GM23338 (cell line): ENCODE results near the gene TCF7L2. TPM values are rescaled to one million over a fixed set of nuclear protein-coding genes. Genes with fewer than 3 reads are reported as not detected.

Experiments used
- ATAC-seq: fragments of 200-7000 bp; cut with Tn5 transposase; 3 replicates; pipeline ENCODE4 v1.9.1; 2020
- DNase-seq: peaks from one replicate; pipeline ENCODE4 v3.0.0-alpha.2; 2015; ENCODE audit warnings: low spot score
- H2AFZ ChIP-seq: fragments of 200-600 bp; sonication (generic); 2 replicates; pipeline ENCODE4 v1.8.0; 2016; ENCODE audit warnings: antibody characterized with exemption, mild to moderate bottlenecking, moderate library complexity
- H3F3A ChIP-seq: fragments of 200-600 bp; sonication (generic); replicated peaks from 2 replicates; pipeline ENCODE4 v1.8.0; 2017; ENCODE audit warnings: antibody characterized with exemption, mixed run types, low read depth
- H3K27ac ChIP-seq: fragments of 200-600 bp; sonication (generic); 2 replicates; pipeline ENCODE4 v1.6.1; 2016; ENCODE audit warnings: low read depth
- H3K27me3 ChIP-seq: fragments of 200-600 bp; sonication (generic); 2 replicates; pipeline ENCODE4 v1.8.0; 2016; ENCODE audit warnings: mild to moderate bottlenecking, mixed run types, moderate library complexity; ENCODE audit not compliant: insufficient read depth
- H3K36me3 ChIP-seq: fragments of 200-600 bp; sonication (generic); 2 replicates; pipeline ENCODE4 v1.8.0; 2016; ENCODE audit warnings: mild to moderate bottlenecking; ENCODE audit not compliant: insufficient read depth
- H3K4me1 ChIP-seq: fragments of 200-600 bp; sonication (generic); 2 replicates; pipeline ENCODE4 v1.8.0; 2016; ENCODE audit warnings: mild to moderate bottlenecking, moderate library complexity; ENCODE audit not compliant: insufficient read depth
- H3K4me2 ChIP-seq: fragments of 200-600 bp; sonication (generic); 2 replicates; pipeline ENCODE4 v1.7.1; 2017; ENCODE audit warnings: mixed run types
- H3K4me3 ChIP-seq: fragments of 200-600 bp; sonication (generic); 2 replicates; pipeline ENCODE4 v1.6.1; 2016; ENCODE audit warnings: mixed run types
- H3K79me2 ChIP-seq: fragments of 200-600 bp; sonication (generic); replicated peaks from 2 replicates; pipeline ENCODE4 v1.8.0; 2017; ENCODE audit warnings: mild to moderate bottlenecking; ENCODE audit not compliant: insufficient read depth
- H3K9me2 ChIP-seq: fragments of 200-600 bp; sonication (generic); 2 replicates; pipeline ENCODE4 v1.8.0; 2017; ENCODE audit not compliant: insufficient read depth
- H4K20me1 ChIP-seq: fragments of 200-600 bp; sonication (generic); replicated peaks from 2 replicates; pipeline ENCODE4 v1.8.0; 2017; ENCODE audit warnings: mild to moderate bottlenecking; ENCODE audit not compliant: insufficient read depth
- H3K27ac Mint-ChIP-seq: 2 replicates; pipeline ENCODE4 v1.8.0; 2020; ENCODE audit warnings: inconsistent platforms, mild to moderate bottlenecking, moderate library complexity, mixed read lengths
- H3K27me3 Mint-ChIP-seq: 3 replicates; pipeline ENCODE4 v1.8.0; 2022; ENCODE audit warnings: low read depth, mild to moderate bottlenecking, moderate library complexity, mixed read lengths, inconsistent platforms; ENCODE audit not compliant: insufficient read depth, poor library complexity
- H3K36me3 Mint-ChIP-seq: 3 replicates; pipeline ENCODE4 v1.8.0; 2021; ENCODE audit warnings: low read depth, mild to moderate bottlenecking, inconsistent platforms, moderate library complexity, mixed read lengths
- H3K4me1 Mint-ChIP-seq: 3 replicates; pipeline ENCODE4 v1.8.0; 2020; ENCODE audit warnings: mild to moderate bottlenecking, inconsistent platforms, mixed read lengths
- H3K4me3 Mint-ChIP-seq: 3 replicates; pipeline ENCODE4 v1.8.0; 2021; ENCODE audit warnings: moderate library complexity, mild to moderate bottlenecking, inconsistent platforms, mixed read lengths
- H3K9me3 Mint-ChIP-seq: 3 replicates; pipeline ENCODE4 v1.8.0; 2020; ENCODE audit warnings: moderate library complexity, mild to moderate bottlenecking, inconsistent platforms, mixed read lengths
- CREB1 ChIP-seq: fragments of 250-450 bp; sonication (Bioruptor Pico); IDR thresholded peaks from 2 replicates; pipeline ENCODE4 v1.5.0; 2020; ENCODE audit warnings: low read depth, mild to moderate bottlenecking, moderate library complexity
- CTCF ChIP-seq, 2 experiments: fragments of 200-600 bp in 1 of 2; sonication (generic) in 1 of 2; conservative IDR thresholded peaks; 2 replicates each; pipeline versions ENCODE4 v1.5.1 to v1.6.1; 2016 to 2017; ENCODE audit warnings: antibody characterized with exemption in 2 of 2, low read depth in 2 of 2, mild to moderate bottlenecking in 2 of 2, moderate library complexity in 1 of 2
- ETS1 ChIP-seq: IDR thresholded peaks from 2 replicates; pipeline ENCODE4 v1.6.1; 2016; ENCODE audit warnings: antibody characterized with exemption
- EZH2 ChIP-seq: fragments of 200-600 bp; sonication (generic); IDR thresholded peaks from one replicate; pipeline ENCODE4 v1.8.0; 2017; ENCODE audit warnings: antibody characterized with exemption, mild to moderate bottlenecking, low read depth; ENCODE audit not compliant: unreplicated experiment
- JUNB ChIP-seq: IDR thresholded peaks from one replicate; pipeline ENCODE4 v1.6.1; 2016; ENCODE audit warnings: antibody characterized with exemption; ENCODE audit not compliant: unreplicated experiment
- STAT1 ChIP-seq: IDR thresholded peaks from one replicate; pipeline ENCODE4 v1.6.1; 2016; ENCODE audit warnings: antibody characterized with exemption; ENCODE audit not compliant: unreplicated experiment
- ZNF462 ChIP-seq: fragments of 250-450 bp; sonication (Bioruptor Pico); IDR thresholded peaks from 2 replicates; pipeline ENCODE4 v1.5.0; 2020; ENCODE audit warnings: mild to moderate bottlenecking, moderate library complexity
- polyA plus RNA-seq: library from polyadenylated mRNA; unstranded; fragments of >200 nt; fragmentation: Nextera tagmentation; extraction: Ambion mirVana; gene quantifications from 2 replicates; pipeline ENCODE4 v1.2.1, GENCODE V29; 2016
- total RNA-seq: library from RNA; depleted of rRNA; stranded (reverse); fragments of >200 nt; shearing (Covaris generic); gene quantifications from 2 replicates; pipeline ENCODE4 v1.2.3, GENCODE V29; 2014

The TCF7L2 gene
- total and polyA plus RNA-seq, 2 experiments from 2014 or later: 32.2 to 80.8 TPM

GRCh38 chr10:113031147-113031546 is 81.1 kb downstream of the TCF7L2 start:
- Histone ChIP-seq H3K36me3 (no peaks in the 10 kb centered on the region; the same call in 1 of the 2 replicates), H3K9me2 (no peaks in the 10 kb centered on the region), H4K20me1 (peaks cover 98% of the 10 kb centered on the region), H3K4me2 (no peak overlapping the region), H3K27me3 (no peaks in the 10 kb centered on the region), H3K4me3 (no peak overlapping the region), H3K4me1 (peaks cover 47% of the 10 kb centered on the region), H3F3A (no peaks in the 10 kb centered on the region; the same call in 1 of the 2 replicates), H3K27ac (no peak overlapping the region), H3K79me2 (peaks cover 100% of the 10 kb centered on the region), H2AFZ (no peak overlapping the region)
- Mint-ChIP-seq H3K27me3 (peaks cover 25% of the 10 kb centered on the region), H3K27ac (0 out of 2 replicates have a peak overlapping the region, but pooled peaks have one; percentile 18), H3K9me3 (no peaks in the 10 kb centered on the region), H3K4me3 (no peak overlapping the region), H3K36me3 (peaks cover 37% of the 10 kb centered on the region; the same call in 2 of the 3 replicates), H3K4me1 (peaks cover 70% of the 10 kb centered on the region)
- no peak for DNase-seq
- ATAC-seq: no peak
- TF ChIP-seq CREB1 (CRISPR knock-in tag) (no peak), ETS1 (no peak), ZNF462 (CRISPR knock-in tag) (no peak), EZH2 (no peak), JUNB (no peak), STAT1 (no peak), CTCF (conservative IDR thresholded peaks at IDR 0.05; ENCODE audit: low read depth in 2 of 2) (no peak)
